ENCODE data around the gene C2CD4C.

C2CD4C gene

DNA sequence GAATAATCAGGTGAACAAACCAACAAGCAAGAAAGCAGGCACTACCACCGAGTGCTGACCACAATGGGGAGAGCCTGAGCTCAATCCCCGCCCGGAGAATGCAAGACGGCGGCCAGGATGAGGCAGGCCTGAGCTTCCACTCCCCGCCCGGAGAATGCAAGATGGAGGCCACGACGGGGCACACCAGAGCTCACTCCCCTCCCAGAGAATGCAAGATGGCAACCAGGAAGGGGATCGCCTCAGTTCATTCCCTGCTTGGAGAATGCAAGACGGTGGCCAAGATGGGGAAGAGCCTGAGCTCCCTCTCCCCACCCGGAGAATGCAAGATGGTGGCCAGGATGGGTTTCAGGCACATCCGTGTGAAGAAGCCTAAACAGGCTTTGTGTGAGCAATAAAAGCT lies 39.7 kb downstream of the C2CD4C start:
- Histone ChIP-seq H2AFZ (ENCODE audit: low read depth, low read length) (no peak overlapping the region), H3K4me1 (ENCODE audit: insufficient read depth, low read length) (no peaks in the 10 kb centered on the region), H3K4me3 (ENCODE audit: low read depth in 1 of 2, low read length in 2 of 2) (no peak overlapping the region), H3K4me2 (ENCODE audit: insufficient read depth, low read length) (no peak overlapping the region), H3K27ac (ENCODE audit: low read length) (no peak overlapping the region), H4K20me1 (ENCODE audit: insufficient read depth, low read length) (no peaks in the 10 kb centered on the region), H3K27me3 (ENCODE audit: insufficient read depth, low read length, poor library complexity) (peaks cover 14% of the 10 kb centered on the region), H3K9ac (ENCODE audit: low read depth, low read length) (no peak overlapping the region), H3K36me3 (ENCODE audit: insufficient read depth, low read length) (no peaks in the 10 kb centered on the region), H3K79me2 (ENCODE audit: insufficient read depth, low read length) (no peaks in the 10 kb centered on the region), H3K9me3 (ENCODE audit: insufficient read depth, low read length, severe bottlenecking) (no peaks in the 10 kb centered on the region)
- no peak for DNase-seq
- TF ChIP-seq EZH2 (IDR thresholded peaks at IDR 0.05; ENCODE audit: borderline replicate concordance, low read depth, low read length, severe bottlenecking), result no peak
- TF ChIP-seq, protein P1, sequence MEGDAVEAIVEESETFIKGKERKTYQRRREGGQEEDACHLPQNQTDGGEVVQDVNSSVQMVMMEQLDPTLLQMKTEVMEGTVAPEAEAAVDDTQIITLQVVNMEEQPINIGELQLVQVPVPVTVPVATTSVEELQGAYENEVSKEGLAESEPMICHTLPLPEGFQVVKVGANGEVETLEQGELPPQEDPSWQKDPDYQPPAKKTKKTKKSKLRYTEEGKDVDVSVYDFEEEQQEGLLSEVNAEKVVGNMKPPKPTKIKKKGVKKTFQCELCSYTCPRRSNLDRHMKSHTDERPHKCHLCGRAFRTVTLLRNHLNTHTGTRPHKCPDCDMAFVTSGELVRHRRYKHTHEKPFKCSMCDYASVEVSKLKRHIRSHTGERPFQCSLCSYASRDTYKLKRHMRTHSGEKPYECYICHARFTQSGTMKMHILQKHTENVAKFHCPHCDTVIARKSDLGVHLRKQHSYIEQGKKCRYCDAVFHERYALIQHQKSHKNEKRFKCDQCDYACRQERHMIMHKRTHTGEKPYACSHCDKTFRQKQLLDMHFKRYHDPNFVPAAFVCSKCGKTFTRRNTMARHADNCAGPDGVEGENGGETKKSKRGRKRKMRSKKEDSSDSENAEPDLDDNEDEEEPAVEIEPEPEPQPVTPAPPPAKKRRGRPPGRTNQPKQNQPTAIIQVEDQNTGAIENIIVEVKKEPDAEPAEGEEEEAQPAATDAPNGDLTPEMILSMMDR (IDR thresholded peaks at IDR 0.05; ENCODE audit: borderline replicate concordance, extremely low read depth, low read length, poor library complexity, severe bottlenecking), result no peak
- no peak for ATAC-seq (ENCODE audit: insufficient read depth, low read depth)

DNA sequence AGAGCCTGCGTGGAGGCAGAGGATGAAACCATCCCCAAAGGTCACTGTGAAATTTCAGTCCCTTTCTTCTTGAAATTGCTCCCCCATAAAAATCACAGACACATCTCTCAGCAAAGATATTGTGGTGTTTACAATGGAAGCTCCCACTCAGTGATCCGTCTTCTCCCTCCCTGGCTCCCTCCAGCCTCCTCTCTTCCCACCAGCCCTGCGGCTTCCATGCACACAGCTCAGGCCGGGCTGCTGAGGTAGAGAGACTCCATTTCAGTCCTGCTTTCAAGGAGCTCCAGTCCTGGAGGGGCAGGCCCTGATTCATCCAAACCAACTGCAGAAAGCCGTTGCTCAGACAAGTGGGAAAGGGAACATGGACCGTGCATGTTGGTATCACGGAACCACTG lies 40.3 kb downstream of the C2CD4C start:
- H2AFZ ChIP-seq (ENCODE audit: low read depth, low read length), result no peak overlapping the region
- no peaks in the 10 kb centered on the region for H3K9me3 ChIP-seq (ENCODE audit: insufficient read depth, low read length, severe bottlenecking)
- H3K4me3 ChIP-seq (ENCODE audit: low read depth in 1 of 2, low read length in 2 of 2), result no peak overlapping the region
- no peak for DNase-seq
- H3K4me1 ChIP-seq (ENCODE audit: insufficient read depth, low read length), result no peaks in the 10 kb centered on the region
- no peak for TF ChIP-seq EZH2 (IDR thresholded peaks at IDR 0.05; ENCODE audit: borderline replicate concordance, low read depth, low read length, severe bottlenecking)
- TF ChIP-seq, protein P1 (IDR thresholded peaks at IDR 0.05; ENCODE audit: borderline replicate concordance, extremely low read depth, low read length, poor library complexity, severe bottlenecking), result no peak
- no peaks in the 10 kb centered on the region for H3K79me2 ChIP-seq (ENCODE audit: insufficient read depth, low read length)
- no peak overlapping the region for H3K9ac ChIP-seq (ENCODE audit: low read depth, low read length)
- H3K27me3 ChIP-seq (ENCODE audit: insufficient read depth, low read length, poor library complexity), result peaks cover 14% of the 10 kb centered on the region
- no peak overlapping the region for H3K27ac ChIP-seq (ENCODE audit: low read length)
- no peaks in the 10 kb centered on the region for H4K20me1 ChIP-seq (ENCODE audit: insufficient read depth, low read length)
- H3K36me3 ChIP-seq (ENCODE audit: insufficient read depth, low read length), result no peaks in the 10 kb centered on the region
- no peak for ATAC-seq (ENCODE audit: insufficient read depth, low read depth)
- H3K4me2 ChIP-seq (ENCODE audit: insufficient read depth, low read length), result no peak overlapping the region

DNA sequence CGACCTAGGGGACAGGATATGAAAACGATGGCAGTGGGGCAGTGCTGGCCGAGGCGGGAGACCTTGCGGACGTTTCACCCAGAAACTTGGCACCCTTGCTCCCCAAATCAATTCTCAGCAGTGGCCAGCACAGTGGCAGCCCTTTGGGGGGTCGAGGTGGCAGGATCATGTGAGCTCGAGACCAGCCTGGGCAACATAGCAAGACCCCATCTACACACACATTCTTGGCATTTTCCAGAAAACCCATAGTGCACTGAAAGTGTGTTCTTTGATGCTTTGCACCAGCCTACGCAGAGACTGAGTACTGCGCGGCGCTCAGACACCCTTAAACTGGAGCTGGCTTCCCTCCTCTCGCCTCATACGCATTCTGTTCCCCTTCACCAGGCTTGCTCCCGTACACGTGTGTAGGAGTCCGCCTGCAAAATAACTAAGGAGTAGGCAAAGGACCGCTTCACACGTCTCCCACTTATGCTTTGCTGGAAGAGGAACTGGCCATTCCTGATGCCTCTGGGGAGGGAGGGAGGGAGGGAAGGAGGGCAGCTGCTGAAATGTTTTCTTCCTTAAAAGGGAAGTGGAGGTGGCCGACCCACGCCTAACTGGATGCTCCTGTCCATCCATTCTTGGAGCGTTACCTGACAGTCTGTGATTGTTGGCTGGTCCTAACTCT lies 40.9 kb downstream of the C2CD4C start:
- Histone ChIP-seq H3K9me3 (ENCODE audit: insufficient read depth, low read length, severe bottlenecking) (no peaks in the 10 kb centered on the region), H3K36me3 (ENCODE audit: insufficient read depth, low read length) (no peaks in the 10 kb centered on the region), H3K9ac (ENCODE audit: low read depth, low read length) (no peak overlapping the region), H2AFZ (ENCODE audit: low read depth, low read length) (no peak overlapping the region), H4K20me1 (ENCODE audit: insufficient read depth, low read length) (no peaks in the 10 kb centered on the region), H3K4me3 (ENCODE audit: low read depth in 1 of 2, low read length in 2 of 2) (no peak overlapping the region), H3K4me1 (ENCODE audit: insufficient read depth, low read length) (no peaks in the 10 kb centered on the region), H3K4me2 (ENCODE audit: insufficient read depth, low read length) (no peak overlapping the region), H3K79me2 (ENCODE audit: insufficient read depth, low read length) (no peaks in the 10 kb centered on the region), H3K27ac (ENCODE audit: low read length) (no peak overlapping the region), H3K27me3 (ENCODE audit: insufficient read depth, low read length, poor library complexity) (peaks cover 14% of the 10 kb centered on the region)
- no peak for TF ChIP-seq EZH2 (IDR thresholded peaks at IDR 0.05; ENCODE audit: borderline replicate concordance, low read depth, low read length, severe bottlenecking)
- TF ChIP-seq, protein P1 (IDR thresholded peaks at IDR 0.05; ENCODE audit: borderline replicate concordance, extremely low read depth, low read length, poor library complexity, severe bottlenecking), result no peak
- DNase-seq (no peak), ATAC-seq (ENCODE audit: insufficient read depth, low read depth) (no peak)
